Tibial artery (tissue), 4 donors: Measurements from ENCODE around the gene IGF2BP2.

Experiments used
- DNase-seq, 2 donors: peaks; one replicate each; pipeline ENCODE4 v3.0.0-alpha.2; 2019
- H3K27ac ChIP-seq, 2 donors: fragments of 200-600 bp; sonication (generic) in 1 of 2; 1 replicate in 1 of 2; 2 replicates in 1 of 2; pipeline ENCODE4 v1.5.1; 2018 to 2019; ENCODE audit warnings: mild to moderate bottlenecking in 1 of 2
- H3K27me3 ChIP-seq, 2 donors: fragments of 200-600 bp; sonication (generic) in 1 of 2; one replicate each; pipeline versions ENCODE4 v1.5.1 to v1.6.0; 2016 to 2019
- H3K36me3 ChIP-seq, 3 donors: fragments of 200-600 bp; sonication (generic) in 2 of 3; one replicate each; pipeline ENCODE4 v1.5.1; 2016 to 2019; ENCODE audit warnings: mild to moderate bottlenecking in 2 of 3
- H3K4me1 ChIP-seq, 4 donors: fragments of 200-600 bp; sonication (generic) in 2 of 4; 1 replicate in 3 of 4; 2 replicates in 1 of 4; pipeline ENCODE4 v1.5.1; 2016 to 2019
- H3K4me3 ChIP-seq, 2 donors: fragments of 200-600 bp; sonication (generic) in 1 of 2; 1 replicate in 1 of 2; 2 replicates in 1 of 2; pipeline ENCODE4 v1.5.1; 2018 to 2019; ENCODE audit warnings: mild to moderate bottlenecking in 2 of 2
- H3K9me3 ChIP-seq, 3 donors: fragments of 200-600 bp; sonication (generic) in 1 of 3; one replicate each; pipeline ENCODE4 v1.5.1; 2016 to 2019
- CTCF ChIP-seq, 2 experiments: fragments of 200-600 bp in 1 of 2; fragments of 450-650 bp in 1 of 2; IDR thresholded peaks; one replicate each; pipeline ENCODE4 v1.5.1; 2017 to 2019; ENCODE audit warnings: antibody characterized with exemption in 2 of 2, mild to moderate bottlenecking in 1 of 2, moderate library complexity in 1 of 2
- intact Hi-C: fragments of 100-400 bp; cut with DNase I; formaldehyde crosslinking; loops from one replicate; pipeline ENCODE4 v1.15.0; 2023; ENCODE audit warnings: low total_unique reads

The IGF2BP2 gene

GRCh38 chr3:185734725-185735096, 90.1 kb downstream of the IGF2BP2 start:
- no peak for TF ChIP-seq CTCF (IDR thresholded peaks at IDR 0.05)
- H3K4me1 ChIP-seq, result no peaks in the 10 kb centered on the region
- H3K36me3 ChIP-seq, result no peaks in the 10 kb centered on the region
- H3K27me3 ChIP-seq, result no peaks in the 10 kb centered on the region
- no peak overlapping the region for H3K4me3 ChIP-seq
- no peaks in the 10 kb centered on the region for H3K9me3 ChIP-seq
- H3K27ac ChIP-seq, result no peak overlapping the region
- intact Hi-C loops, result no loop called here
- DNase-seq, result no peak

GRCh38 chr3:185733980-185734724, 90.7 kb downstream of the IGF2BP2 start:
- Histone ChIP-seq H3K27ac (no peak overlapping the region), H3K4me3 (no peak overlapping the region), H3K36me3 (no peaks in the 10 kb centered on the region), H3K27me3 (no peaks in the 10 kb centered on the region), H3K9me3 (no peaks in the 10 kb centered on the region), H3K4me1 (no peaks in the 10 kb centered on the region)
- intact Hi-C loops, result no loop called here
- DNase-seq, result no peak
- peak in 1 of 2 experiments; percentile 29 for TF ChIP-seq CTCF (IDR thresholded peaks at IDR 0.05)

GRCh38 chr3:185732782-185733181, 92.1 kb downstream of the IGF2BP2 start:
- Histone ChIP-seq H3K9me3 (no peaks in the 10 kb centered on the region), H3K4me3 (no peak overlapping the region), H3K4me1 (no peaks in the 10 kb centered on the region), H3K36me3 (no peaks in the 10 kb centered on the region), H3K27ac (no peak overlapping the region), H3K27me3 (no peaks in the 10 kb centered on the region)
- DNase-seq, result no peak
- intact Hi-C loops, result no loop called here
- TF ChIP-seq CTCF (IDR thresholded peaks at IDR 0.05), result no peak

- Histone ChIP-seq H3K27ac (no peak overlapping the region), H3K27me3 (no peaks in the 10 kb centered on the region), H3K4me3 (no peak overlapping the region), H3K4me1 (no peaks in the 10 kb centered on the region), H3K36me3 (no peaks in the 10 kb centered on the region), H3K9me3 (no peaks in the 10 kb centered on the region)
- no peak for TF ChIP-seq CTCF (IDR thresholded peaks at IDR 0.05)
- intact Hi-C loops, result no loop called here
- no peak for DNase-seq
Observed at GRCh38 chr3:185730550-185730949, 94.3 kb downstream of the IGF2BP2 start.

- intact Hi-C loops, result no loop called here
- DNase-seq, result no peak
- H3K4me1 ChIP-seq, result no peaks in the 10 kb centered on the region
- no peak for TF ChIP-seq CTCF (IDR thresholded peaks at IDR 0.05)
- H3K27ac ChIP-seq, result no peak overlapping the region
- no peaks in the 10 kb centered on the region for H3K36me3 ChIP-seq
- no peak overlapping the region for H3K4me3 ChIP-seq
- H3K9me3 ChIP-seq, result no peaks in the 10 kb centered on the region
- H3K27me3 ChIP-seq, result no peaks in the 10 kb centered on the region
Observed at GRCh38 chr3:185729337-185730055, 95.3 kb downstream of the IGF2BP2 start.
